ENCODE measurements around the gene SLC30A3. TPM values are rescaled to one million over a fixed set of nuclear protein-coding genes. Genes with fewer than 3 reads are reported as not detected.

Gene SLC30A3
- total RNA-seq, 2 donors from 2014 or later = 5.7 to 9.4 TPM

- H3K27me3 ChIP-seq = no peaks in the 10 kb centered on the region
- no peak for TF ChIP-seq CTCF (IDR thresholded peaks at IDR 0.05)
- H3K36me3 ChIP-seq = peaks cover 97% of the 10 kb centered on the region
Observed at GRCh38 chr2:27237341-27237945, 25.4 kb downstream of the SLC30A3 start.

GRCh38 chr2:27236626-27237025 is 26.2 kb downstream of the SLC30A3 start:
- no peak overlapping the region for H3K4me3 ChIP-seq
- H3K27ac ChIP-seq = no peak overlapping the region
- no peak for TF ChIP-seq CTCF (IDR thresholded peaks at IDR 0.05)
- H3K27me3 ChIP-seq = no peaks in the 10 kb centered on the region
- peaks cover 98% of the 10 kb centered on the region for H3K36me3 ChIP-seq
- H3K9me3 ChIP-seq = no peaks in the 10 kb centered on the region
- no peaks in the 10 kb centered on the region for H3K4me1 ChIP-seq
- no peak for DNase-seq (ENCODE audit: low spot score)

More at GRCh38 chr2:27237341-27237945, 25.4 kb downstream of the SLC30A3 start:
- Histone ChIP-seq H3K4me1 (no peaks in the 10 kb centered on the region), H3K9me3 (no peaks in the 10 kb centered on the region), H3K27ac (no peak overlapping the region), H3K4me3 (no peak overlapping the region)
- no peak for DNase-seq (ENCODE audit: low spot score)

- no peak for DNase-seq (ENCODE audit: low spot score)
Observed at GRCh38 chr2:27236136-27236535, 26.7 kb downstream of the SLC30A3 start.

GRCh38 chr2:27233341-27233740 is 29.5 kb downstream of the SLC30A3 start:
- H3K36me3 ChIP-seq = peaks cover 85% of the 10 kb centered on the region
- no peak for TF ChIP-seq CTCF (IDR thresholded peaks at IDR 0.05)
- no peaks in the 10 kb centered on the region for H3K27me3 ChIP-seq
- DNase-seq (ENCODE audit: low spot score) = no peak
- H3K4me1 ChIP-seq = no peaks in the 10 kb centered on the region
- no peak overlapping the region for H3K27ac ChIP-seq
- no peaks in the 10 kb centered on the region for H3K9me3 ChIP-seq
- no peak overlapping the region for H3K4me3 ChIP-seq

More at GRCh38 chr2:27236136-27236535, 26.7 kb downstream of the SLC30A3 start:
- no peak overlapping the region for H3K27ac ChIP-seq
- H3K4me1 ChIP-seq = no peaks in the 10 kb centered on the region
- no peak overlapping the region for H3K4me3 ChIP-seq
- no peaks in the 10 kb centered on the region for H3K9me3 ChIP-seq
- peaks cover 98% of the 10 kb centered on the region for H3K36me3 ChIP-seq
- H3K27me3 ChIP-seq = no peaks in the 10 kb centered on the region
- TF ChIP-seq CTCF (IDR thresholded peaks at IDR 0.05) = no peak

GRCh38 chr2:27231921-27232320 is 30.9 kb downstream of the SLC30A3 start:
- Histone ChIP-seq H3K27ac (no peak overlapping the region), H3K4me1 (no peaks in the 10 kb centered on the region), H3K9me3 (no peaks in the 10 kb centered on the region), H3K36me3 (peaks cover 74% of the 10 kb centered on the region), H3K27me3 (no peaks in the 10 kb centered on the region), H3K4me3 (no peak overlapping the region)
- DNase-seq (ENCODE audit: low spot score) = no peak
- no peak for TF ChIP-seq CTCF (IDR thresholded peaks at IDR 0.05)

GRCh38 chr2:27227501-27227900 is 35.3 kb downstream of the SLC30A3 start:
- Histone ChIP-seq H3K4me3 (no peak overlapping the region), H3K36me3 (peaks cover 71% of the 10 kb centered on the region), H3K27ac (no peak overlapping the region), H3K27me3 (no peaks in the 10 kb centered on the region), H3K4me1 (no peaks in the 10 kb centered on the region), H3K9me3 (no peaks in the 10 kb centered on the region)
- DNase-seq (ENCODE audit: low spot score) = no peak
- TF ChIP-seq CTCF (IDR thresholded peaks at IDR 0.05) = no peak
